ENCODE measurements around the gene DLG1.
"Not testable (repeated sequence)": the region's sequence is repeated elsewhere in the genome, so short reads cannot be mapped to it uniquely, and the experiment has no call there.

Gene DLG1

GRCh38 chr3:197286678-197287077 is 11.7 kb downstream of the DLG1 start:
- no peak for DNase-seq

- DNase-seq = no peak
These were observed 12.9 kb downstream of the DLG1 start for GRCh38 chr3:197285557-197285956.

DNA sequence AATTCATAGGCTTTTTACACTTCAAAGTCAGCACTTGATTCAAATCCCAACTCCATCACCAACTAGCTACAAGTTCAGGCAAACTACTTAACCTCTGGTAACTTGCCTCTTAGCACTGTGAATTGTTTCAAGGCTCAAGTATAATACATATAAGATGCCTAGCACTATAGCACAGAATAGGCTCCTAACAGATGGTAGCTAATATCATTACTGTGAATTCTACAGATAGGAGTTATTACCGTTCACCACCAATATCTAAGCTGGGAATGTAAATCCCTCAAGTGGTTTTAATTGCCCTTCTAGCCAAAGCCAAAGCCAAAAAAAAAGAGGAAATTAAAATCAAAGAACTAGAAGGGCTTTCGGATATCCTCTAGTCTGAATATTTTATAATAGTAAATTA is 15.4 kb downstream of the DLG1 start:
- DNase-seq = no peak

- DNase-seq = no peak
These were observed 16.6 kb downstream of the DLG1 start for GRCh38 chr3:197281849-197282248.

- no peak for DNase-seq
These were observed 18.3 kb downstream of the DLG1 start for GRCh38 chr3:197280156-197280555.

- no peak for DNase-seq
These were observed 19.5 kb downstream of the DLG1 start for GRCh38 chr3:197278933-197279332.

- not testable (repeated sequence) for DNase-seq
These were observed 21.6 kb downstream of the DLG1 start for GRCh38 chr3:197276808-197277207.

DNA sequence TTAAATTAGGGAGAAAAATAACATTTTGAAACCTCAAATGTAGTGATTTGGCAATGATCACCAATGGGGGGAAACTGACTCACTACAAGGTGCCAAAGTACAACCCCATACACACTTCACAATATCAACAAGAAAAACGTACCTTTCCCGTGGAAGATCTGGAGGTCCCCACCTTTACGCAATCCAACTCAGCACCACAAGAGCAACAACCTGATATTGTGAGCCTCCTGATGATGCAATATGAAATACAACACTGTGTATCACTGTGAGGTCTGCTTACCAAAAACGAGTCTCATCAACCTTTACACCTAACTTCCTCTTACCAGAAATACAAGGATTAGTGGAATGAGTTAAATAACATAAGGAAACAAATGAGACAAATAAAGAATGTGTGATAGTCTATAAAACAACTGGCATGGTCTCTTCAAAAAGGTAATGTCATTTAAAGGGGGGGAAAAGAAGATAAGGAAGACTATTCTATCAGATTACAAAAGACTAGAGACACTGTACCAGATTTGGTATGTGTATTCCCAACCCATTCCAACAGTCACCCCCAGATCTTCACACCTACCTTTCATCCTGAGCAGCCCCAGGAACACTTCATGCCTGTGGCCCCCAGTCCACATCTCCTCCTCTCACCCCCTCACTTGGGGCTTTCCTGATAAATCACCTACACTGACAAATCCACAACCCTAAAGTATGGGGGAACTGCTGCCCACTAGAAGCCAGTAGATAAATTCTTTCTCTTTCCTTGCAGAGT is 27.7 kb downstream of the DLG1 start:
- no peak for DNase-seq

DNA sequence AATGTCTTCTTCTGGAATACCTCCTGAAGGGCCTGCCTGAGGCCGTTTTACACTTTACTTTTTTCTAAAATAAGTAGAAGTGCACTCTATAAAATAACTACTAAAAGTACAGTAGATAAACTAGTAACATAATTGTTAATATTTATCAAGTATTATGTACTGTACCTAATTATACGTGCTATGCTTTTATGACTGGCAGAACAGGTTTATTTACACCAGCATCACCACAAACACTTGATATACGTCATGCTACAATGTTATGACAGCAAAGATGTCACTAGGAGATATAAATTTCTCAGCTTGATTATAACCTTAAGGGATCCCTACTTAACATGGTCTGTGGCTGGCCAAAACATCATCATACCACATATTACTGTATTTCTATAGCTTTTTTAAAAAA is 29.4 kb downstream of the DLG1 start:
- DNase-seq = no peak

GRCh38 chr3:197268294-197268693 is 30.1 kb downstream of the DLG1 start:
- no peak for DNase-seq

GRCh38 chr3:197266331-197266730 is 32.1 kb downstream of the DLG1 start:
- no peak for DNase-seq

- DNase-seq = no peak
These were observed 35.7 kb downstream of the DLG1 start for GRCh38 chr3:197262709-197263108.

GRCh38 chr3:197261164-197261509 is 37.3 kb downstream of the DLG1 start:
- no peak for DNase-seq

GRCh38 chr3:197260491-197261163 is 37.8 kb downstream of the DLG1 start:
- DNase-seq = no peak

GRCh38 chr3:197259096-197259495 is 39.3 kb downstream of the DLG1 start:
- no peak for DNase-seq

GRCh38 chr3:197258168-197258755 is 40.1 kb downstream of the DLG1 start:
- DNase-seq = no peak

DNA sequence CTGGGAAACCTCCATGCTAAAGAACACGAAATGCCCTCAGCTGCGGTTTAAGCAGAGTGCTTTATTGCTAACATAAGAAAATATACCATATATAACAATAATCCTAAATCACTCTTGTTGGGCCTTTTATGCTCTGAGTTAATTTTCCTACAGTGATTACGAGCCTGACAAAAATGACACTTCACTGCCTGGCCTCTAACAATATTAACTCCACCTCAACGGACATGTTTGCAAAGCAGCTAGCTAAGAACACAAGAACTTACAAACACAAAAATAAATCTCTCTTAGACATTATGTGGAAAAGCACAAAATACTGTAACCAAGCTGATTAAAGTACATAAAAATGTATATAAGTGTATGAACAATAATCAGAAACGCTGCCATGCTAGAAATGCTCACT is 40.7 kb downstream of the DLG1 start:
- DNase-seq = no peak

DNA sequence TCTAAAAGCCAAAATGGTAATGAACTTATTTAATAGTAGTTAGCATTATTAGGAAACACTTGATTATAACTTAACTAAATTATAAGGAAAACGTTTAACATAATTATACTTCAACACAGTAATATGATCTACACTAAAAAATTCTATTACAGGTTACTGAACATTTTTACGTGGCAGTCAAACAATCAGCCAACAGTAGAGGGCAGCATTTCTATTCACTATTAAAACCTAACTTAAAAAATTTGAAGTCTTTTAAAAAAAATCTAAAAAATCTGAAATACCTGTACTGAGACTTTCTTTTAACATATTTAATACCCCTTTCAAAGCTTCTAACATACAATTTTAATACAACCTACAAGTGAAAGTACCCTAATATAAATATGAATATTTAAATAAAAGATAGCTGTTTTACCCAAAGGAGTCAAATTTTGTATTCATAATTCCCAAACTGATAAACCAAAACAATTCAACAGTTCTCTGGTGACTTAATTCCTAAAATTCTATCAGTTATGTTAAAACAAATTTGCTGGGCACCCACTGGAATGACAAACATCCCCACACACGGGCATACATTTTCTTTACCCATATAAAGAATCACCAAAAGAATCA is 41.5 kb downstream of the DLG1 start:
- peak; percentile 13 for DNase-seq

GRCh38 chr3:197256104-197256503 is 42.3 kb downstream of the DLG1 start:
- no peak for DNase-seq

DNA sequence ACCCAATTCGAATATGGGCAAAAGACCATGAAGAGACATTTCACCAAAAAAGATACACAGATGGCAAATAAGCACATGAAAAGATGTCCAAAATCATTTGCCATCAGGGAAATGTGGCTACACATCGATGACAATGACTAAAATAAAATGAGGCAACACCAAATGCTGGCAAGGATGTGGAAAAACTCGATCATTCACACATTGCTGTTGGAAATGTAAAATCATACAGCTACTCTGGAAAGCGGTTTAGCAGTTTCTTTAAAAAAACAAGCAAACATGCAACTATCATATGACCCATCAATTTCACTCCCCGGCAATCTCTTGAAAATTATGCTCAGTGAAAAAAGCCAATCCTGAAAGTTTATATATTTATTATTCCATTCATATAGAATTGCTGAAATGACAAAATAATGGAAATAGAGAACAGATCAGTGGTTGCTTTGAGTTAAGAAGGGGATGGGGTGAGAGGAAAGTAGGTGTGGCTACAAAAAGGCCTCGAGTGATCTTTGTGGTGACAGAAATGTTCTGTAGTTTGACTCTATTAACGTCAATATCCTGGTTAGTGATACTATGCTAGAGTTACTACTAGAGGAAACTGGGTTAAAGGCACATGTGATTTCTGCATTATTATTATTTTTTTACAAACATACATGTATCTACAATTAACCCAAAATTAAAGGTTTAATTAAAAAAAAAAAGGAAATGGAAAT is 45.0 kb downstream of the DLG1 start:
- no peak for DNase-seq

DNA sequence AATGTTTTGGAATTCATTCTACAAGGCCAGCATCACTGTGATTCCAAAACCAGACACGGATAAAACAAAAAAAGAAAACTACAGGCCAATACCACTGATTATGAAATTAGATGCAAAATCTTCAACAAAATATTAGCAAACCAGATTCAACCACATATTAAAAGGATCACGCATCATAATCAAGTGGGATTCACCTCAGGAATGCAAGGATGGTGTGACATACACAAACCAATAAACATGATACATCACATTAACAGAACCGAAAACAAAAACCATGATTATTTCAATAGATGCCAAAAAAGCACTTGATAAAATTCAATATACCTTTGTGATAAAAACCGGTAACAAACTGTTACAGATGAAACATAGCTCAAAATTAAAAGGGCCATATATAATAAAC is 48.9 kb downstream of the DLG1 start:
- no peak for DNase-seq

GRCh38 chr3:197248341-197248740 is 50.1 kb downstream of the DLG1 start:
- no peak for DNase-seq

GRCh38 chr3:197244751-197245150 is 53.7 kb downstream of the DLG1 start:
- DNase-seq = no peak
